ENCODE results near the gene ELMOD3. TPM values are rescaled to one million over a fixed set of nuclear protein-coding genes. Genes with fewer than 3 reads are reported as not detected.
A peak's percentile ranks its signal among the peaks of the same experiment; 100 is the strongest.
"Not testable (repeated sequence)": the region's sequence is repeated elsewhere in the genome, so short reads cannot be mapped to it uniquely, and the experiment has no call there.

ELMOD3 gene
- total RNA-seq, 1 donor from 2014 or later = 7.1 TPM

DNA sequence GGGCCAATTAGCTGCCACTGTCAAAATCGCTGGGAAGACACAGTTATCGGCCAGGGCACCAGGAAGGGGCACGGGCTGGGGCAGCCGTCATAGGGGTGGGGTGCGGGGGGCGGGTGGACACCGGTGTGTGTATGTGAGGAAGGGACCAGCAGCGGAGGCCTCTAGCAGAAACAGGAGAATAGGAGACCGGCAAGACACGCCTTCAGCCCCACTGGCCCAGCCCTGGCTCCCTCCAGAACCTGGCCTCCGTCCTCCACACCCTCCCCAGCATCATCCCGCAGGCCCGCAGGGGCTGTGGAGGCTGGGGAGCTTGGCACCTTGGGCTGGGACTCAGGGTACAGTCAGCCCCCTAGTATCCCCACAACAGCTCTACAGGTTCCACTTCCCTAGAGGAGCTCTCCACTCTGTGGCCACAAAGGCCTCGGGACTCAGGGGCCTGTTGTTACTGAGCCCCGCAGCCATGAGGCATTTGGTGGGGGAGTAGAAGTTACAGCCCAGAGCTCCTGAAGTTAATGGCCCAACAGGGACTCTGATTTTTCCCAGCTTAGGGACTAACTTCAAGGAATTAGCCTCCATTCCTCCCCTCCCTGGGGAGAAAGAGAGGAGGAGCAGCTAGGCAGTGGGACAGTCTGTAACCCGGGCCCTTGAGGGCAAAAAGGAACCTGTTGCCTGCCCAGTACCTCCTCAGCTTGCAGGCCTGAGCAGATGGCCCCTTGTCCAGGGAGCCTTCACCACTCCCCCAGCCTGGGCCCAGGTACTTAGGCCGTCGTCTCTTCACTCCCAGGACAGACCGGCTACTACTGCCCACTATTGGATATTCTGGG, 83.8 kb downstream of the ELMOD3 start:
- H3K4me3 ChIP-seq = peak overlapping the region; percentile 53 to 63
- intact Hi-C loops (cut with DNase I) = no loop called here
- no peaks in the 10 kb centered on the region for H3K9me3 ChIP-seq
- H3K27ac ChIP-seq = peak overlapping the region; percentile 89 to 90
- H3K27me3 ChIP-seq = no peaks in the 10 kb centered on the region
- H3K4me1 ChIP-seq = peaks cover 0 to 23% of the 10 kb centered on the region in 2 donors
- no peak for DNase-seq (ENCODE audit: low spot score in 2 of 2)
- TF ChIP-seq, protein P1, sequence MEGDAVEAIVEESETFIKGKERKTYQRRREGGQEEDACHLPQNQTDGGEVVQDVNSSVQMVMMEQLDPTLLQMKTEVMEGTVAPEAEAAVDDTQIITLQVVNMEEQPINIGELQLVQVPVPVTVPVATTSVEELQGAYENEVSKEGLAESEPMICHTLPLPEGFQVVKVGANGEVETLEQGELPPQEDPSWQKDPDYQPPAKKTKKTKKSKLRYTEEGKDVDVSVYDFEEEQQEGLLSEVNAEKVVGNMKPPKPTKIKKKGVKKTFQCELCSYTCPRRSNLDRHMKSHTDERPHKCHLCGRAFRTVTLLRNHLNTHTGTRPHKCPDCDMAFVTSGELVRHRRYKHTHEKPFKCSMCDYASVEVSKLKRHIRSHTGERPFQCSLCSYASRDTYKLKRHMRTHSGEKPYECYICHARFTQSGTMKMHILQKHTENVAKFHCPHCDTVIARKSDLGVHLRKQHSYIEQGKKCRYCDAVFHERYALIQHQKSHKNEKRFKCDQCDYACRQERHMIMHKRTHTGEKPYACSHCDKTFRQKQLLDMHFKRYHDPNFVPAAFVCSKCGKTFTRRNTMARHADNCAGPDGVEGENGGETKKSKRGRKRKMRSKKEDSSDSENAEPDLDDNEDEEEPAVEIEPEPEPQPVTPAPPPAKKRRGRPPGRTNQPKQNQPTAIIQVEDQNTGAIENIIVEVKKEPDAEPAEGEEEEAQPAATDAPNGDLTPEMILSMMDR (IDR thresholded peaks at IDR 0.05) = no peak
- H3K36me3 ChIP-seq = no peaks in the 10 kb centered on the region

GRCh38 chr2:85439025-85439472, 84.5 kb downstream of the ELMOD3 start:
- peak overlapping the region; percentile 89 to 90 for H3K27ac ChIP-seq
- H3K4me3 ChIP-seq = no peak overlapping the region
- DNase-seq (ENCODE audit: low spot score in 2 of 2) = no peak
- TF ChIP-seq, protein P1 (IDR thresholded peaks at IDR 0.05) = no peak
- intact Hi-C loops (cut with DNase I) = no loop called here
- H3K27me3 ChIP-seq = no peaks in the 10 kb centered on the region
- peaks cover 0 to 18% of the 10 kb centered on the region in 2 donors for H3K4me1 ChIP-seq
- H3K9me3 ChIP-seq = no peaks in the 10 kb centered on the region
- no peaks in the 10 kb centered on the region for H3K36me3 ChIP-seq

- DNase-seq (ENCODE audit: low spot score in 2 of 2); H3K4me3 ChIP-seq; H3K36me3 ChIP-seq; H3K9me3 ChIP-seq; intact Hi-C loops (cut with DNase I); H3K27me3 ChIP-seq: not testable (repeated sequence)
- peak overlapping the region in 1 of 2 donors; percentile 24 for H3K27ac ChIP-seq
- H3K4me1 ChIP-seq = peaks cover 0 to 16% of the 10 kb centered on the region in 2 donors
Observed at GRCh38 chr2:85439569-85439968, 85.0 kb downstream of the ELMOD3 start.

DNA sequence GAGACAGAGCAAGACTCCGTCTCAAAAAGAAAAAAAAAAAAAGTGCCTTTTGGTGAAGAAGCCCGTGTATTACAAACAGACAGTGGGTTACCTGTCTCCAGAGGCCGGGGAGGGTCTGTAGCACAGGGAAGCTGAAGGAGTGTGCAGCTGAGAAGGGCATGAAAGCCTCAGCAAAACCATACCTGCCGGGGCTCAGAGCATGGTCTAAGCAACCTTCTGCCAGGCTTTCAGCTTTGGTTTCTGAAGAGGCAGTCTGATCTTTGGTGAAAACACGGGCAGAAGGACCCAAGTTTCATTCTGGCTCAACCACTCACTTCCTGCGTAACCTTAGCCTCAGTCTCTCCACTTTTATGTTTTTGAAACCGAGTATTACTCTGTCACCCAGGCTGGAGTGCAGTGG, 85.4 kb downstream of the ELMOD3 start:
- peaks cover 0 to 16% of the 10 kb centered on the region in 2 donors for H3K4me1 ChIP-seq
- H3K27me3 ChIP-seq = no peaks in the 10 kb centered on the region
- no peaks in the 10 kb centered on the region for H3K36me3 ChIP-seq
- intact Hi-C loops (cut with DNase I) = no loop called here
- H3K9me3 ChIP-seq = no peaks in the 10 kb centered on the region
- no peak overlapping the region for H3K4me3 ChIP-seq
- TF ChIP-seq, protein P1 (IDR thresholded peaks at IDR 0.05) = no peak
- no peak overlapping the region for H3K27ac ChIP-seq
- DNase-seq (ENCODE audit: low spot score in 2 of 2) = no peak

- Histone ChIP-seq H3K9me3 (no peaks in the 10 kb centered on the region), H3K27me3 (no peaks in the 10 kb centered on the region), H3K36me3 (no peaks in the 10 kb centered on the region), H3K4me3 (no peak overlapping the region), H3K4me1 (peaks cover 0 to 21% of the 10 kb centered on the region in 2 donors), H3K27ac (no peak overlapping the region)
- intact Hi-C loops (cut with DNase I) = no loop called here
- TF ChIP-seq, protein P1 (IDR thresholded peaks at IDR 0.05) = no peak
- no peak for DNase-seq (ENCODE audit: low spot score in 2 of 2)
Observed at GRCh38 chr2:85440729-85441128, 86.2 kb downstream of the ELMOD3 start.

Other genes with a start within 250 kb of the ELMOD3 start
- 10.3 TPM for gene TCF7L1, start 221.4 kb upstream of the ELMOD3 start, total RNA-seq
- gene TGOLN2, start 26.8 kb upstream of the ELMOD3 start, total RNA-seq = 111 TPM
- 20.6 TPM for gene RETSAT, start 241 bp upstream of the ELMOD3 start, total RNA-seq
- gene CAPG, start 55.6 kb downstream of the ELMOD3 start, total RNA-seq = 179 TPM
- not detected for gene SH2D6, start 63.9 kb downstream of the ELMOD3 start, total RNA-seq
- gene MAT2A, start 184.4 kb downstream of the ELMOD3 start, total RNA-seq = 91.7 TPM
- 31.9 TPM for gene GGCX, start 206.7 kb downstream of the ELMOD3 start, total RNA-seq
- 10.0 TPM for gene VAMP8, start 222.8 kb downstream of the ELMOD3 start, total RNA-seq
- 114 TPM for gene VAMP5, start 229.7 kb downstream of the ELMOD3 start, total RNA-seq
- gene RNF181, start 241.0 kb downstream of the ELMOD3 start, total RNA-seq = 157 TPM
- 26.7 TPM for gene TMEM150A, start 247.9 kb downstream of the ELMOD3 start, total RNA-seq

All from ascending aorta (tissue), 2 donors.